Cerebellar cortex (tissue), 1 donor: Measurements from ENCODE around the gene SEC24D.

Experiments used
- DNase-seq: peaks from one replicate; pipeline ENCODE4 v3.0.0-alpha.2; 2015; ENCODE audit warnings: low spot score

SEC24D gene

GRCh38 chr4:118718511-118719170 is 117.3 kb downstream of the SEC24D start:
- DNase-seq = no peak

- no peak for DNase-seq
Measured at GRCh38 chr4:118716304-118716703, 119.6 kb downstream of the SEC24D start.

- no peak for DNase-seq
Measured at GRCh38 chr4:118714682-118715081, 121.2 kb downstream of the SEC24D start.

GRCh38 chr4:118712872-118713271 is 123.1 kb downstream of the SEC24D start:
- DNase-seq = no peak

- no peak for DNase-seq
Measured at GRCh38 chr4:118711052-118711451, 124.9 kb downstream of the SEC24D start.

- no peak for DNase-seq
Measured at GRCh38 chr4:118703118-118703517, 132.8 kb downstream of the SEC24D start.

GRCh38 chr4:118684873-118685811 is 150.8 kb downstream of the SEC24D start, which contains the start of gene METTL14:
METTL14 (plus strand) TSS chr4:118685392; CDS start chr4:118685535, 143 bp downstream.
- DNase-seq = peak; percentile 94

- peak; percentile 39 for DNase-seq
Measured at GRCh38 chr4:118683513-118683912, 152.4 kb downstream of the SEC24D start.

- DNase-seq = no peak
Measured at GRCh38 chr4:118682928-118683327, 153.0 kb downstream of the SEC24D start.

- DNase-seq = no peak
Measured at GRCh38 chr4:118680808-118681207, 155.1 kb downstream of the SEC24D start.

- no peak for DNase-seq
Measured at GRCh38 chr4:118676128-118676527, 159.8 kb downstream of the SEC24D start.
